OCI-LY1 (cell line): ENCODE measurements around the gene SLC9A8.

ENCODE experiments used
- H2AFZ ChIP-seq: fragments of 200-600 bp; sonication (generic), shearing (Covaris generic); 2 replicates; pipeline ENCODE4 v1.6.0; 2014; ENCODE audit warnings: antibody characterized with exemption, mild to moderate bottlenecking, low read length
- H3F3A ChIP-seq: fragments of 200-600 bp; sonication (generic), shearing (Covaris generic); 2 replicates; pipeline ENCODE4 v1.6.0; 2014; ENCODE audit warnings: mild to moderate bottlenecking, antibody characterized with exemption, low read length, moderate library complexity; ENCODE audit not compliant: insufficient read depth
- H3K27ac ChIP-seq: fragments of 200-600 bp; sonication (generic); 2 replicates; pipeline ENCODE4 v1.5.1; 2014; ENCODE audit warnings: low read length, mixed run types, mild to moderate bottlenecking, low read depth; ENCODE audit not compliant: poor library complexity, severe bottlenecking
- H3K27me3 ChIP-seq: fragments of 200-600 bp; sonication (generic); 2 replicates; pipeline ENCODE4 v1.6.0; 2014; ENCODE audit warnings: antibody characterized with exemption, mild to moderate bottlenecking, low read length, moderate library complexity; ENCODE audit not compliant: insufficient read depth
- H3K36me3 ChIP-seq: fragments of 200-600 bp; sonication (generic); 2 replicates; pipeline ENCODE4 v1.6.1; 2014; ENCODE audit warnings: mild to moderate bottlenecking, antibody characterized with exemption, low read length, moderate library complexity, mixed read lengths; ENCODE audit not compliant: insufficient read depth
- H3K4me1 ChIP-seq: fragments of 200-600 bp; sonication (generic); 2 replicates; pipeline ENCODE4 v1.5.1; 2014; ENCODE audit warnings: mild to moderate bottlenecking, low read length, moderate library complexity; ENCODE audit not compliant: insufficient read depth, severe bottlenecking
- H3K4me2 ChIP-seq: fragments of 200-600 bp; sonication (generic), shearing (Covaris generic); 2 replicates; pipeline ENCODE4 v1.6.1; 2014; ENCODE audit warnings: low read length
- H3K4me3 ChIP-seq: fragments of 200-600 bp; sonication (generic); 2 replicates; pipeline ENCODE4 v1.5.1; 2014; ENCODE audit warnings: low read length, low read depth, mild to moderate bottlenecking, mixed read lengths; ENCODE audit not compliant: poor library complexity, severe bottlenecking
- H3K79me2 ChIP-seq: fragments of 200-600 bp; shearing (Covaris generic); 2 replicates; pipeline ENCODE4 v1.6.1; 2016; ENCODE audit warnings: mixed run types, low read length, mixed read lengths; ENCODE audit not compliant: insufficient read depth
- H3K9ac ChIP-seq: fragments of 200-600 bp; sonication (generic), shearing (Covaris generic); 2 replicates; pipeline ENCODE4 v1.6.1; 2014; ENCODE audit warnings: mild to moderate bottlenecking, low read length, mixed read lengths
- H3K9me2 ChIP-seq: fragments of 200-600 bp; sonication (generic), shearing (Covaris generic); 2 replicates; pipeline ENCODE4 v1.6.1; 2014; ENCODE audit warnings: low read depth, mild to moderate bottlenecking, low read length, mixed read lengths
- H3K9me3 ChIP-seq: fragments of 200-600 bp; shearing (Covaris generic); 2 replicates; pipeline ENCODE4 v1.6.1; 2014; ENCODE audit warnings: low read length, mixed read lengths
- H4K20me1 ChIP-seq: fragments of 200-600 bp; sonication (generic), shearing (Covaris generic); 2 replicates; pipeline ENCODE4 v1.6.0; 2016; ENCODE audit warnings: mild to moderate bottlenecking, low read length; ENCODE audit not compliant: insufficient read depth
- EZH2 ChIP-seq: fragments of 200-600 bp; sonication (generic), shearing (Covaris generic); IDR thresholded peaks from 2 replicates; pipeline ENCODE4 v1.8.0; 2017; ENCODE audit warnings: borderline replicate concordance, mixed run types, mild to moderate bottlenecking, antibody characterized with exemption, low read length, moderate library complexity, mixed read lengths
- TF ChIP-seq, protein P1 (sequence below): fragments of 200-600 bp; sonication (generic), shearing (Covaris generic); IDR thresholded peaks from 2 replicates; pipeline ENCODE4 v1.5.1; 2017; ENCODE audit warnings: mild to moderate bottlenecking, antibody characterized with exemption, low read length, moderate library complexity, mixed read lengths

Gene SLC9A8

DNA sequence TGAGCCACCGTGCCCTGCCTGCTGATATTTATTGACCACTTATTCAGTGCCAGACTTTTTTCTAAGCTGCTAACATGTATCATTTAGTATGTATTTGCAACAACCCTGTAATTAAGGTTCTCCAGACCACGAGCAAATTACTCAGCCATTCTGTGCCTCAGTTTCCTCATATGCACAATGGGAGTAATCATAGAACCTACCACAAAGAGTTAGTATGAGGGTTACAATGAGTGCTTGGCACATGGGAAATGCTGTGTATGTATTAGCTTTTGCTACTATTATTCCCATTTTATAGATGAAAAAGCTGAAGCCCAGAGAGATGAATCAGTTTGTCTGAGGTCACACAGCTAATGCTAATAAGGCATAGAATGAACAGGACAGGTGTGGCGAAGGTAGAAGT, 20.0 kb upstream of the SLC9A8 start:
- H3F3A ChIP-seq = no peaks in the 10 kb centered on the region

DNA sequence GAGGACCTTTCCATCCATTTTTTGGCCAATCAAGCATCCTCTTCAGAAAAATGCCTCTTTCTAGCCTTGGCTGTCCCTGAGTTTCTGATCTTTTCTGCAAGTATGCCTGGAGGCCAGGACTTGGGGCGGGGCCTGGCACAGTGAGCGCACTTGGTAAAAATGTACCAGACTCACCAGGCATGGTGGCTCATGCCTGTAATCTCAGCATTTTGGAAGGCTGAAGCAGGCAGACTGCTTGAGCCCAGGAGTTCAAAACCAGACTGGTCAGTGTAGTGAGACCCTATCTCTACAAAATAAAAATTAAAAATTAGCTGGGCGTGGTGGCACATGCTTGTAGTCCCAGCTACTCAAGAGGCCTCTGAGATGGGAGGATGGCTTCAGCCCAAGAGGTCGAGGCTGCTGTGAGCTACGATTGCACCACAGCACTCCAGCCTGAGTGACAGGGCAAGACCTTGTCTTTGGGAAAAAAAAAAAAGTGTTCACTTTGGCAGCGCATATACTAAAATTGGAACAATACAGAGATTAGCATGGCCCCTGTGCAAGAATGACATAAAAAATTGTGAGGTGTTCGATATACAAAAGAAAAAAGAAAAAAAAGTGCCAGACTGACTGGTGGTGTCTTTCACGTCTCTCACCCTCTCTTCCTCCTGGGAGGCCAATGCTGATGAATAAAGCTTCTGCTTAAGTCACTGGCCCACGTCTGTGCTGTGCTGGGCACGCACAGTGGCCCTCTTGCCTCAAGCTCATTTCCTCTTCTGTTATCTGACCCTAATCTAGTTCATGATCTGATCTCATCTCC, 18.1 kb upstream of the SLC9A8 start:
- Histone ChIP-seq H3K9me2 (no peaks in the 10 kb centered on the region), H3K27me3 (no peaks in the 10 kb centered on the region), H3K36me3 (no peaks in the 10 kb centered on the region), H3K79me2 (no peaks in the 10 kb centered on the region), H3F3A (no peaks in the 10 kb centered on the region), H3K27ac (no peak overlapping the region), H4K20me1 (no peaks in the 10 kb centered on the region), H3K4me2 (no peak overlapping the region), H3K9me3 (no peaks in the 10 kb centered on the region), H3K4me1 (peaks cover 24% of the 10 kb centered on the region), H3K4me3 (no peak overlapping the region), H3K9ac (no peak overlapping the region), H2AFZ (no peak overlapping the region)
- TF ChIP-seq, protein P1, sequence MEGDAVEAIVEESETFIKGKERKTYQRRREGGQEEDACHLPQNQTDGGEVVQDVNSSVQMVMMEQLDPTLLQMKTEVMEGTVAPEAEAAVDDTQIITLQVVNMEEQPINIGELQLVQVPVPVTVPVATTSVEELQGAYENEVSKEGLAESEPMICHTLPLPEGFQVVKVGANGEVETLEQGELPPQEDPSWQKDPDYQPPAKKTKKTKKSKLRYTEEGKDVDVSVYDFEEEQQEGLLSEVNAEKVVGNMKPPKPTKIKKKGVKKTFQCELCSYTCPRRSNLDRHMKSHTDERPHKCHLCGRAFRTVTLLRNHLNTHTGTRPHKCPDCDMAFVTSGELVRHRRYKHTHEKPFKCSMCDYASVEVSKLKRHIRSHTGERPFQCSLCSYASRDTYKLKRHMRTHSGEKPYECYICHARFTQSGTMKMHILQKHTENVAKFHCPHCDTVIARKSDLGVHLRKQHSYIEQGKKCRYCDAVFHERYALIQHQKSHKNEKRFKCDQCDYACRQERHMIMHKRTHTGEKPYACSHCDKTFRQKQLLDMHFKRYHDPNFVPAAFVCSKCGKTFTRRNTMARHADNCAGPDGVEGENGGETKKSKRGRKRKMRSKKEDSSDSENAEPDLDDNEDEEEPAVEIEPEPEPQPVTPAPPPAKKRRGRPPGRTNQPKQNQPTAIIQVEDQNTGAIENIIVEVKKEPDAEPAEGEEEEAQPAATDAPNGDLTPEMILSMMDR = no peak
- no peak for TF ChIP-seq EZH2

More for the DNA sequence above, 20.0 kb upstream of the SLC9A8 start:
- H3K4me3 ChIP-seq = no peak overlapping the region
- no peaks in the 10 kb centered on the region for H3K9me2 ChIP-seq
- TF ChIP-seq EZH2 = no peak
- TF ChIP-seq, protein P1 = no peak
- no peaks in the 10 kb centered on the region for H4K20me1 ChIP-seq
- no peaks in the 10 kb centered on the region for H3K79me2 ChIP-seq
- no peak overlapping the region for H3K9ac ChIP-seq
- H3K9me3 ChIP-seq = no peaks in the 10 kb centered on the region
- peaks cover 24% of the 10 kb centered on the region for H3K4me1 ChIP-seq
- no peaks in the 10 kb centered on the region for H3K27me3 ChIP-seq
- no peak overlapping the region for H3K4me2 ChIP-seq
- no peaks in the 10 kb centered on the region for H3K36me3 ChIP-seq
- H3K27ac ChIP-seq = no peak overlapping the region
- H2AFZ ChIP-seq = no peak overlapping the region

DNA sequence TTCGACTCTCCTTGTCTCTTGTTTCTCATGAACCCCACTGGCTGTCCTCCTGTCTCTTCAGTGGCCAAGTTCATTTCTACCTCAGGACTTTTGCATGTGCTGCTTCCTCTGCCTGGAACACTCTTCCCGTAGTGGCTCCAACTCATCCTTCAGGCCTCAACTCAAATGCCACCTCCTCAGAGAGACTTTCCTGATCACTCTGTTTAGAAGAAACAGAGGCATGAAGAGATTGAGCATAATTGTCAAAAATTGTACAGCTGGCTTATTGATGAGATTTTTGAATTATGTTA, 17.5 kb upstream of the SLC9A8 start:
- H3K9me2 ChIP-seq = no peaks in the 10 kb centered on the region
- no peak for TF ChIP-seq EZH2
- TF ChIP-seq, protein P1 = no peak

More for the DNA sequence above, 17.5 kb upstream of the SLC9A8 start:
- Histone ChIP-seq H3F3A (no peaks in the 10 kb centered on the region), H3K27me3 (no peaks in the 10 kb centered on the region), H3K4me2 (no peak overlapping the region), H3K4me1 (peaks cover 19% of the 10 kb centered on the region), H3K79me2 (no peaks in the 10 kb centered on the region), H3K4me3 (no peak overlapping the region), H3K36me3 (no peaks in the 10 kb centered on the region), H4K20me1 (no peaks in the 10 kb centered on the region), H3K9ac (no peak overlapping the region), H2AFZ (no peak overlapping the region), H3K27ac (no peak overlapping the region), H3K9me3 (no peaks in the 10 kb centered on the region)
